ENCODE results near the gene DDX23. TPM values are rescaled to one million over a fixed set of nuclear protein-coding genes. Genes with fewer than 3 reads are reported as not detected.
A peak's percentile ranks its signal among the peaks of the same experiment; 100 is the strongest.

DDX23 gene
- total RNA-seq, 1 experiment from 2014 or later: 135 TPM

- no peaks in the 10 kb centered on the region for H3K9me3 ChIP-seq (ENCODE audit: low read depth, low read length, poor library complexity, severe bottlenecking)
- TF ChIP-seq CTCF (conservative IDR thresholded peaks at IDR 0.05; ENCODE audit: low read depth, low read length): no peak
- TF ChIP-seq EZH2 (IDR thresholded peaks at IDR 0.05; ENCODE audit: borderline replicate concordance, low read depth, low read length, poor library complexity, severe bottlenecking): no peak
- H3K27ac ChIP-seq (ENCODE audit: low read depth, low read length, poor library complexity, severe bottlenecking): no peak overlapping the region
- H3K27me3 ChIP-seq (replicated peaks; ENCODE audit: insufficient read depth, low read depth, low read length, poor library complexity): peaks cover 16% of the 10 kb centered on the region
- peaks cover 5% of the 10 kb centered on the region for H3K4me1 ChIP-seq (ENCODE audit: insufficient read depth, low read length, poor library complexity, severe bottlenecking)
- intact Hi-C loops (cut with micrococcal nuclease; ENCODE audit: unreplicated experiment): no loop called here
- POLR2A ChIA-PET (ENCODE audit: low non-redundant PET): no interaction called here
- CTCF ChIA-PET: no interaction called here
- no peaks in the 10 kb centered on the region for H3K36me3 ChIP-seq (ENCODE audit: insufficient read depth, low read length, poor library complexity, severe bottlenecking)
- no peak for DNase-seq (ENCODE audit: low spot score)
- no peak overlapping the region for H3K4me3 ChIP-seq (ENCODE audit: low read depth, low read length, poor library complexity, severe bottlenecking)
- no TSS peak for BruUV-seq (replicated peaks)
Observed at GRCh38 chr12:48868451-48868850, 16.5 kb upstream of the DDX23 start.

- ChIA-PET POLR2A (ENCODE audit: low non-redundant PET) (interaction anchor here (0.6 kb wide), 1 partner anchor 14 kb away, joined by 7 read pairs; the partner anchor contains the start of gene DDX23), CTCF (interaction anchor here (0.7 to 2.0 kb wide), 3 partner anchors 13 to 70 kb away, joined by 3 to 12 read pairs (median 8); no protein-coding TSS in a partner anchor)
- no TSS peak for BruUV-seq (replicated peaks)
- peaks cover 5% of the 10 kb centered on the region for H3K4me1 ChIP-seq (ENCODE audit: insufficient read depth, low read length, poor library complexity, severe bottlenecking)
- H3K27ac ChIP-seq (ENCODE audit: low read depth, low read length, poor library complexity, severe bottlenecking): no peak overlapping the region
- H3K27me3 ChIP-seq (replicated peaks; ENCODE audit: insufficient read depth, low read depth, low read length, poor library complexity): peaks cover 24% of the 10 kb centered on the region
- H3K4me3 ChIP-seq (ENCODE audit: low read depth, low read length, poor library complexity, severe bottlenecking): peak overlapping the region; percentile 55
- TF ChIP-seq EZH2 (IDR thresholded peaks at IDR 0.05; ENCODE audit: borderline replicate concordance, low read depth, low read length, poor library complexity, severe bottlenecking): no peak
- TF ChIP-seq CTCF (conservative IDR thresholded peaks at IDR 0.05; ENCODE audit: low read depth, low read length): no peak
- H3K9me3 ChIP-seq (ENCODE audit: low read depth, low read length, poor library complexity, severe bottlenecking): no peaks in the 10 kb centered on the region
- intact Hi-C loops (cut with micrococcal nuclease; ENCODE audit: unreplicated experiment): no loop called here
- no peak for DNase-seq (ENCODE audit: low spot score)
- H3K36me3 ChIP-seq (ENCODE audit: insufficient read depth, low read length, poor library complexity, severe bottlenecking): no peaks in the 10 kb centered on the region
Observed at GRCh38 chr12:48866052-48866711, 14.2 kb upstream of the DDX23 start.

- ChIA-PET CTCF (interaction anchor here (0.7 to 2.0 kb wide), 4 partner anchors 12 to 123 kb away, joined by 3 to 12 read pairs (median 6); no protein-coding TSS in a partner anchor), POLR2A (ENCODE audit: low non-redundant PET) (interaction anchor here (0.6 kb wide), 1 partner anchor 14 kb away, joined by 7 read pairs; the partner anchor contains the start of gene DDX23)
- intact Hi-C loops (cut with micrococcal nuclease; ENCODE audit: unreplicated experiment): no loop called here
- H3K36me3 ChIP-seq (ENCODE audit: insufficient read depth, low read length, poor library complexity, severe bottlenecking): no peaks in the 10 kb centered on the region
- peak within 1 kb of the TSS; percentile 55 for H3K4me3 ChIP-seq (ENCODE audit: low read depth, low read length, poor library complexity, severe bottlenecking)
- peaks cover 5% of the 10 kb centered on the region for H3K4me1 ChIP-seq (ENCODE audit: insufficient read depth, low read length, poor library complexity, severe bottlenecking)
- BruUV-seq (replicated peaks): TSS peak; percentile 55
- H3K27ac ChIP-seq (ENCODE audit: low read depth, low read length, poor library complexity, severe bottlenecking): no peak within 1 kb of the TSS
- TF ChIP-seq CTCF (conservative IDR thresholded peaks at IDR 0.05; ENCODE audit: low read depth, low read length) (no peak), EZH2 (IDR thresholded peaks at IDR 0.05; ENCODE audit: borderline replicate concordance, low read depth, low read length, poor library complexity, severe bottlenecking) (no peak)
- peaks cover 24% of the 10 kb centered on the region for H3K27me3 ChIP-seq (replicated peaks; ENCODE audit: insufficient read depth, low read depth, low read length, poor library complexity)
- DNase-seq (ENCODE audit: low spot score): peak; percentile 94
- no peaks in the 10 kb centered on the region for H3K9me3 ChIP-seq (ENCODE audit: low read depth, low read length, poor library complexity, severe bottlenecking)
Observed at GRCh38 chr12:48865281-48866051, 13.5 kb upstream of the DDX23 start, which contains the start of gene RND1. Gene RND1, minus strand, starts transcription at chr12:48865870. Its CDS starts 103 bp downstream, at chr12:48865767.
